ENCODE data around the gene TBCEL.

Gene TBCEL

GRCh38 chr11:121067026-121067425, 43.1 kb downstream of the TBCEL start:
- no peak for DNase-seq

DNA sequence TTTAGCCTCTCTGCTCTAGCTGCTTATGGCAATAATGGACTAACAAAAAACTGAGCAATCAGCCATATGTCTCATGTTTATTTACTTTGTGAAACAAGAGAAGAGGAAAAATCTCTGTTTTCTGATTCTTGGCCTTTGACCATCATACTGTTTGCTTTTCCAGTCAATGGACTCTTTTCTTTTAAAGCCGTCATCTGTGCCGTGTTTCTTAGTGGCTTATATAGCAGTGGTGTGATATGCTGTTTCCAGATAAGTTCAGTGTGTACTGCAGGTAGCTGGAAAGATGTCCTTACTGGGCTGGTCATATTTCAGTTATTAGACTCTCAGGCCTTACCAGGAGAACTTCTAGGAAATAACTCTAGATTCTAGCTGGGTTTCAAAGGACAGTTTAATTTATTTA, 43.6 kb downstream of the TBCEL start:
- no peak for DNase-seq

GRCh38 chr11:121067962-121068647, 44.2 kb downstream of the TBCEL start:
- no peak for DNase-seq

GRCh38 chr11:121068787-121069186, 44.9 kb downstream of the TBCEL start:
- no peak for DNase-seq

- peak; percentile 33 for DNase-seq
Measured at GRCh38 chr11:121070951-121071845, 47.3 kb downstream of the TBCEL start.

- no peak for DNase-seq
Measured at GRCh38 chr11:121071846-121072450, 48.0 kb downstream of the TBCEL start.

DNA sequence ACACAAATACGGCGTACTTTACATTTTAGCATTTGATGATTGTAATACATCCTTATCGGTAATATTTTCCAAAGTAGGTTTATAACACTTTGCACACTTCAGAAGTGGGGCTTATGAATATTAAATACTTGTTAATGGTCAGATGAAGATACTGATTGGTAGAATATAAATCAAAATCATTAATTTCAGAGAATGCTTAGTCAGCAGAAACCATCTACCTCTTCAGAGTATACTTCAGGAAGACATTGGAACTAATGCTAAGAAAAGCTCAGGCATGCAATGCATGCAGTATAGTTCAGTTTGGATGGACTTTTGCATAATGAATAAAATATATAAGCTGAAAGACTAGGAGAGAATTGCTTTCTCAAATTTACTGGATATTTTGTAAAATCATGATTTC, 57.4 kb downstream of the TBCEL start:
- DNase-seq = no peak

- no peak for DNase-seq
Measured at GRCh38 chr11:121082219-121082618, 58.3 kb downstream of the TBCEL start.

- DNase-seq = peak; percentile 39
Measured at GRCh38 chr11:121082670-121083069, 58.8 kb downstream of the TBCEL start.

DNA sequence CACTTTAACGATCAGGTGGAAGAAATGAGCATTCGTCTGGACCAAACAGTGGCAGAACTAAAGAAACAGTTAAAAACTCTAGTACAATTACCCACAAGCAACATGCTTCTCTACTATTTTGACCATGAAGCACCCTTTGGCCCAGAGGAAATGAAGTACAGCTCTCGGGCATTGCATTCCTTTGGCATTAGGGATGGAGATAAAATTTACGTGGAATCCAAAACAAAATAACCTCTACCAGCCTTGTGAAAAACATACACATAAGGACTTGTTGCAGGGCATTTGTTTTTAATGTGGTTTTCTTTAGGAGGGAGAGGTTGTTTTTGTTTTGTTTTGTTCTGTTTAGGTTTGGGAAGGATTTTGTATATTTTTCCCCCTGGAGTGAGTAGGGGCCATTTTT, 63.0 kb downstream of the TBCEL start:
- no peak for DNase-seq

DNA sequence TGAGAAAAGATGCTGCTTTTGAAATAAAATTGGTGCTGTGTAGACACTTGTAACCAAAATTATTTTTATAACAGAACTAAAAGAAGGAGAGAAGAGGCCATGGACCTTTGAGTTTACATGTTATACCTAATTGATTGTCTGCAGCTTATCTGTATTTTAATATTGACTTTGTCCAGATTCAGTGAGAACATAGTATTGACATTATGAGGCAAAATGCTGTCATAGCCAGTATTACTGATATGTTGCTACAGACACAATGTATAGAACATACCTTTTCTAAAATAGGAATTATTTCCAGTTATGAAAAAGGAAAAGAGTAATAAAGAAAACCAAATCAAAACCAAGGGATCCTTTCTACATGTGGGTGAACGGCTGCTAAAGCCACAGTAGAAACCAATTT, 65.7 kb downstream of the TBCEL start:
- no peak for DNase-seq

DNA sequence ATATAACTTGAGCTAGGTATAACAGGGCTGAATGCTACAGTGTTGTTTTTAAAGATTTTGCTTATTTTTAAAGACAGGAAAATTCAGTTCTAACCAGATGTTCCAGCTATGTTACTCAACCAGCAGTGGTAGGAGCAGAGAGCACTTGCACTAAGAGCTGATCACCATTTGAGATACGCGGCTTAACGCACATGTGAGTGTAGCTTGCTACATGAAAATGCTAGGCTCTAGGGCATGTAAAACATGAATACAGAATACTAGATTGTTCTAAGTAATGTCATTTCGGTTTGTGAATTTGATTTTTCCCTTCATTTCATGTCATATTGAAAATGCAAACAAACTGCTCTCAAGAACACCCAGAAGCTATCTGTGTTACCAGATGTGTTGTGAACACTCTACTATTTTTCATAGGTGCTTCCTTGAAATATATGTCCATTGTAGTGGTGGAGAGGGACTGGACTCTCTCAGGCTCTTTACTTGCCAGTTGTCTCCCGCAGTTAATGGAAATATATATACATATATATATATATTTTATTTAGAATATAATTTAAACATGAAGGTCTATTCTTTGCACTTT, 66.3 kb downstream of the TBCEL start:
- DNase-seq = no peak

GRCh38 chr11:121091492-121092152, 67.7 kb downstream of the TBCEL start:
- peak; percentile 73 for DNase-seq

- DNase-seq = no peak
Measured at GRCh38 chr11:121095561-121095960, 71.7 kb downstream of the TBCEL start.

GRCh38 chr11:121099364-121099763, 75.5 kb downstream of the TBCEL start:
- DNase-seq = no peak

DNA sequence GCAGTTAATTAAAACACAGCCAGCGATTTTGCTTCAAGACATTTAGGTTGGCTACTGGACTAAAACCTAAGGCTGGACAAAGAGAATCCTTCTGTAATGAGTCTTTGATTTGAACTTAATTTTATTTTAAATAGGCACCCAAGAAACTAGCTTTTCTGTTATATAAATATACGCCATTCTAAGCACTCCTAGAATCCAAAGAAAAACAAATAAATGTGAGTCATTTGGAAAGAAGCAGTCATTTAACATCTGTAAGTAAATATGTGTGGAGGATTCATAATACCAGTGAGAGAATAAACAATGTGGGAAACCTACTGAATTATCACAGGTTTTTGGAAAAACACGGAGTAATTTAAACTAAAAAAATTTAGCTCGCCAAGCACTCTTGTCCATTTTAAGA, 76.0 kb downstream of the TBCEL start:
- DNase-seq = no peak

DNA sequence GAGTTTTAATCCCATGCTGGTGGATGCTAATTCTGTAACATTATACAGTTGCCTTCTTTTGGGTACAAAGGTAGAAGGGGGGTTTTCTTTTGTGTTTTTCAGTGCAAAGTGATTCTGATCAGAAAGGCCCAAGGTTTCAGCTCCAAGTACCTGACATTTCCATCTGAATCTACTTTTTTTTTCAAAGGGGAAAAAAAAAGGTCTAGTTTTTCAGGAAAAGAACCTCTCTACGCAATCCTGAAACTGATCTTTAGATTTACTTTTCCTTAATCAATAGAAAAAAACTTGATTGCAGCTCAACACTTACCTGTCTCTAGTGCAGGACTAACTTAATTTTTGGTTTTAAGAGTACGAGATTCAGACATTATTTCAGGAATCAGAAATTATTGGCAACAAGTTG, 77.0 kb downstream of the TBCEL start, which contains the start of gene TECTA:
TSS of gene TECTA (plus strand) at position 301 of the 400 bp plus-strand sequence. CDS start 1,423 bp downstream, outside the sequence.
- DNase-seq = no peak

DNA sequence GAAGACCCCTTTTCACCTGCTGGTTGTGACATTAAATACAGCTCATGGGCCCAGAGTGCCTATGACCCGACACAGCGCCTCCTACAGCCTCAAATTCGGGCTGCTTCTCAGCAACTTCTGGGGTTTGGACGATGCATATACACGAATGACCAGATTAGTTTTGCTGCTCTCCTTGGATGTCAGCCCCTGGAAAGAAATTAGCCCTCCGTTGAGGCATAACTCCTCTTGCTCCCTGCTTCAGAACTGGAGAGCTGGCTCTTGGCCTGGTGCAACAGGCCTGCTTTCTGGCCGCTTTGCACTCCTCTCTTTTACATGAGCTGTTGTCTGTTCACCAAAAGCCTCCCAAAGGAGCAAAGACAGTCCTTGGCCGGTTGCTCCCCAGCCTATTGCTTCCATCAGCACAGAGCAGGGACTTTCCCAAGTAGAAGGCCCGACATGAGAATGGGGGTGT, 80.4 kb downstream of the TBCEL start:
- peak; percentile 7 for DNase-seq

GRCh38 chr11:121105063-121105480, 81.2 kb downstream of the TBCEL start:
- DNase-seq = no peak

GRCh38 chr11:121105481-121106195, 81.7 kb downstream of the TBCEL start:
- DNase-seq = no peak

DNA sequence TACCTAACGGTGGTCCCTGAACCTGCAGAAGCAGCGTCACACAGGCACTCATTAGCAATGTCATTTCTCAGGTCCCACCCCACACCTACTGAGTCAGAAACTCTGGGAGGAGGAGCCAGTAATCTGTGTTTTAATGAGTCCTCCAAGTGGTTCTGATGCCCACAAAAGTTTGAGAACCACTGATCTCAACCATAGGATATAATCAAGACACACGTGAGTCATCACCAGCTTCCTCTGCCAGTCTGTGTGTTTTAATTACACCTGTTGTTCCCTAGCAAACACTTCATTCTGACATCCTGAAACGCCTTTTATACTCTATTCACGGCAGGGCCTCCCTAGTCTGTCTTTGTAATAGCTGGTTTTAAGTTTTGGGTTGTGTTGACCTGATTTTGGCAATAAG, 82.9 kb downstream of the TBCEL start:
- no peak for DNase-seq

DNA sequence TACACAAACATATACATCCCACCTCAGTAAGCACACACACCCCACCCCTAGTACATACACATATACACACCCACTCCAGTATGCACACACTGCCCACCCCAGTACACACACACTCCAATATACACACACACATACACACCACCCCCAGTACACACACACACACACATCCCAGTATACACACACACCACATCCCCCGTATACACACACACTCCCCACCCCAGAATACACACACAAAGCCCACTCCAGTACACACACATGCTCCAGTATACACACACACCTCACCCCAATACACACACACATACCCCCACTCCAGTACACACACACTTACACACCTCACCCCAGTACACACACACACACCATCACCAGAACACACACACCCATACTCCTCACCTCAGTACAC, 84.5 kb downstream of the TBCEL start:
- DNase-seq = no peak
